IPS DF 4.7 (cell line): ENCODE measurements around the gene SDHAF1.
"Not testable (repeated sequence)": the region's sequence is repeated elsewhere in the genome, so short reads cannot be mapped to it uniquely, and the experiment has no call there.

Source experiments
- DNase-seq: peaks from one replicate; pipeline ENCODE4 v3.0.0-alpha.2; 2013; ENCODE audit warnings: low spot score; ENCODE audit errors: extremely low read depth

SDHAF1 gene, protein sequence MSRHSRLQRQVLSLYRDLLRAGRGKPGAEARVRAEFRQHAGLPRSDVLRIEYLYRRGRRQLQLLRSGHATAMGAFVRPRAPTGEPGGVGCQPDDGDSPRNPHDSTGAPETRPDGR

DNA sequence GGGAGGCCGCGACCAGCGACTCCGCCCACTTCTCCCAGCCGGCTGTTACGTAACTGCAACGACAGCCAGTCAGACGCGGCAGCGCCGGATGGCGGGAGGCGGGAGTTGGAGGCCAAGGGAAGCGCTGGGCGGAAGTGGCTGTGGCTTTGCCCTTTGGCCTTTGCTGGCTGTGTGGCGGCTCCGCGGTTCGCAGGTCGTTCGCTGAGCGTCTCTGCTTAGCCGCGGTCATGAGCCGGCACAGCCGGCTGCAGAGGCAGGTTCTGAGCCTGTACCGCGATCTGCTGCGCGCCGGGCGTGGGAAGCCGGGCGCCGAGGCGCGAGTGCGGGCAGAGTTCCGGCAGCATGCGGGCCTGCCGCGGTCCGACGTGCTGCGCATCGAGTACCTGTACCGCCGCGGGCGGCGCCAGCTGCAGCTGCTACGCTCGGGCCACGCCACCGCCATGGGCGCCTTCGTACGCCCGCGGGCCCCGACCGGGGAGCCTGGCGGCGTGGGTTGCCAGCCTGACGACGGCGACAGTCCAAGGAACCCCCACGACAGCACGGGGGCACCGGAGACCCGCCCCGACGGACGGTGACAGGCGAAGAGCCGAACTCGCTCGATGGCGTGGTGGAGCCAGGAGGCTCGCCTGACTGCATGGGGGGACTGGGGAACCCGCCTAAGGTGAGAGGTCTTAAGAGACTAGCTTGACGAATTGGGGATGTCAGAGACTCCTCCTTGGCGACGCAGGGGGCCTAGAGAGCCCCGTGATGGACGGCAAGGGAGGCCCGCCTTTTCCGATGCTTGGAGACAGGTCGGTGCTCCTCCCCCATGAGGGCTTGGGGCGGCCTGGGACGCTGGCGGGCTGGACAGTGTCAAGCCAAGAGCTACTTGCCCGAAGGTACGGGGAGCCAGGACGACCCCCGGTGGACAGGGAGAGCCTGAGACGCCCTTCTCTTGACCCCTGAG is at the start of gene SDHAF1:
Gene SDHAF1, plus strand, starts transcription at position 141 of the 946 bp plus-strand sequence. Its CDS starts 87 bp downstream, at position 228.
- no peak for DNase-seq

GRCh38 chr19:35946203-35946602 is 48.8 kb upstream of the SDHAF1 start:
- DNase-seq: no peak

DNA sequence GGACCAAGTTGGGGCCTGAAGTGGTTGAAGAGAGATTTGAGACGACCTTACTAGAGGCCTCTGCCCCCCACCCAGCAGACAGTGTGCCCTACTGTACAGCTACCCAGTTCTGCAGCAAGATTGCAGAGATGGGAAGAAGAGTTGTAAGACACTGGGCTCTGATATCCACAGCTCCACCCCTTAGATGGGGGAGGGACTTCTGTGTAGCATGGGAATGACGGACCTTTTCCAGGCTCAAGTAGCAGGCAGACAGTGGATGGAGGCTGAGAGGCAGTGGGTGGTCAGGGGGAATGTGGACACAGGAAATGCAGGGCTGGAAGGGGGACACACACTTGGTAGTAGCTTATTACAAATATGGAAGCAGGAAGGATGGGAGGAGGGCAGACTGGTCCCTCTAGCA is 45.9 kb upstream of the SDHAF1 start:
- DNase-seq: no peak

- DNase-seq: no peak
Measured at GRCh38 chr19:35955881-35956634, 38.9 kb upstream of the SDHAF1 start.

DNA sequence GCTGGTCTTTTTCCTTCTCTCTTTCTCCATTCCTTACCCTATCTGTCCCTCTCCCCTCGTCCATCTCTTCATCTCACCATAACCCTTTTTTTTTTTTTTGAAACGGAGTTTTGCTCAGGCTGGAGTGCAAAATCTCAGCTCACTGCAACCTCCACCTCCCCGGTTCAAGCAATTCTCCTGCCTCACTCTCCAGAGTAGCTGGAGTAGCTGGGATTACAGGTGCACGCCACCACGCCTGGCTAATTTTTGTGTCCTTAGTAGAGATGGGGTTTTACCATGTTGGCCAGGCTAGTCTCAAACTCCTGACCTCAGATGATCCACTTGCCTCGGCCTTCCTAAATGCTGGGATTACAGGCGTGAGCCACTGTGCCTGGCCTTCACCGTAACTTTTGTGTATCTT is 37.6 kb upstream of the SDHAF1 start:
- DNase-seq: not testable (repeated sequence)

GRCh38 chr19:35958660-35959039 is 36.3 kb upstream of the SDHAF1 start:
- no peak for DNase-seq

DNA sequence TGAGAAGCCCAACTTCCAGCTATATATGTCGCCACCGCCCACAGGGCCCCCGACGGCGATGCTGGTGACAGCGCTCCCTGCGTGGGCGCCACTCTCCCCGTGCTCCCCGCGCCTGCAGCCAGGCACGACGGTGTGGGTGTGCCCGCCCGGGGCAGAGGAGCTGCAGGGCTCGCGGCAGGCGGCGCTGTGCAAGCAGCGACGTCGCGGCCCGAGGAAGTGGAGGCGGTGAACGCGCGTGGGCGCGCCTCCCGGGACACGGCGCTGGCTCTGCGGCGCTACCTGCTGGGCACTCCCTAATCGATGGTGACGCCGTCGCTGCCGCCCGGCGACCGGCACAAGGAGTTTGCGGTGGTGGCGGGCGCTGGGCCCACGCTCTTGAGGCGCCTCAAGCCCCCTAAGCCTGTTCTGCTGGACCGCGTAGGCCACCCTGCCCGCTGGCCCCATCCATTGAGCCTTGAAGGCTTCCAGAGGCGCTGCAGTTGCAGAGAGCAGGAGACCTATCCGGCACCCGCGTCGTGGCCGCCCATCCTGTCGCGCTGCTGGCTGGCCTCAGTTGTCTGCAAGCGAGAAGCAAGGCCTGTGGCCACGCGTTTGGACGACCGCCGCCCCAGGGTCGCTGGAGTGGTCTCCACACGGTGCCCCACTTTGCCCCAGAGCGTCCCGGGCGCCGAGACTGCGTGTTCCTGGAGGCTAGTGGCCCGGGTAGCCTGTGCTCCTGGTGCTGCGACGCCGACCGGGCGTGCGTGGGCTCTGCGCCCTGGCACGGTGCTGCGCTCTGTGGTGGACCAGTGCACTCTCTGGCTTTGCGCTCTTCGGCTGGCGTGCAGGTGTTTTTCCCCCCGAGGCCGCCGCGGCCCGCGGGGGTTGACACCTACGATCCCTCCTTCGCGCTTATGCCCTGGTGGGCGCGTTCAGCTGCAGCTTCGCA is 35.7 kb upstream of the SDHAF1 start:
- DNase-seq: no peak

- DNase-seq: no peak
Measured at GRCh38 chr19:35959968-35960320, 35.0 kb upstream of the SDHAF1 start.

DNA sequence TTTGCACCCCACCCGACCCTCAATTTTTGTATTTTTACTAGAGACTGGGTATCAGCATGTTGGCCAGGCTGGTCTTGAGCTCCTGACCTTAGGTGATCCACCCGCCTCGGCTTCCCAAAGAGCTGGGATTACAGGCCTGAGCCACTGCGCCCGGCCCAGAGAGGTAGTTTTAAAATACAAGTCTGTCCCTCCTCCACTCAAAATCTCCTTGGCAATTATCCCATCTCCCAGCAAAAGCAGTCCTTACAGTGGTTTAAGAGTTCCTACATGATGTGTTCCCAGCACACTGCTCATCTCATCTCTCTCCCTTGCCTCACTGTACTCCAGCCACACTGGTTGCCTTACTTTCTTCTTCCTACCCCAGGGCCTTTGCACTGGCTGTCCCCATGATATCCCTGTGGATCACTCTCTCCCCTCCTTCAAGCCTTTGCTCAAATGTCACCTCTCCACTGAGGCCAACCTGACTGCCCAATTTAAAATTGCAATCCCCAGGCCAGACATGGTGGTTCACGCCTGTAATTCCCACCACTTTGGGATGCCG is 34.5 kb upstream of the SDHAF1 start:
- DNase-seq: no peak

DNA sequence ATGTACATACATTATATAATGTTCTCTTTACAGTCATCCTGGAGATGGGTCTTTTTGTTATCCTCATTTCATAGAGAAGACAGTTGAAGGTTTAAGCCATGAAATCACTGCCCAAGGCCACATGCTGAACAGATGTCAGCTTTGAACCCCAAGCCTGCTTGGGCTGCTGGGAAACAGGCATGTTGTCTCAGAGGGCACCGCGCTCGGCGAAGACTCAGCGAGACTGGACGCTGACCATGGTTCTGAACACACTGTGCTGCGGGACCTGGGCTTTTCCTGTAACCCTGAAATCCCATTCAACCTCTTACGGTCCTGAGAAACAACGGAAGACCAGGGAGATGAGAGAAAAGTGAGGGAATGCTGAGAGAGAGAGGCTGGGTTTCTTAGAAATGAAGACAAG is 31.5 kb upstream of the SDHAF1 start:
- no peak for DNase-seq

- DNase-seq: no peak
Measured at GRCh38 chr19:35966771-35967170, 28.2 kb upstream of the SDHAF1 start.

DNA sequence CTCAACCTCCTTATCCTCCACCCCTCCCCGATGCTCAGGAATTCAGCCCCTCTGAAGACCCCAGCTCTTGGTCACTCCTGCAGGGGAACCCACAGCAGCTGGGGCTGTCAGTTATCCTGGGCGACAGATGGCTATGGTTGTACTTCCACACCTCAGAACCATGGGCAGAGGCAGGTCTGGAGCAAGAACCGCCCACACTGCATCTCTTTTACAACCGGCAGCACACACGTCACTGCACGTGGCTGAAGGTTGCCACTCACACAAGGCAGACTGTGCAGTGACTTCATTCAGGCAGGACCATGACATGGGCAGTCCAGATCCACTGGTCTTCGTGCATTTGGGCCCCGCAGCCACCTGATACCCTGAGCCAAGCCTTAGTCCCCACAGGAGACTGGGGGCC is 21.5 kb upstream of the SDHAF1 start:
- no peak for DNase-seq

GRCh38 chr19:35975608-35976214 is 19.3 kb upstream of the SDHAF1 start:
- DNase-seq: no peak

GRCh38 chr19:35977446-35978222 is 17.4 kb upstream of the SDHAF1 start:
- no peak for DNase-seq

- DNase-seq: no peak
Measured at GRCh38 chr19:35978271-35978670, 16.7 kb upstream of the SDHAF1 start.

DNA sequence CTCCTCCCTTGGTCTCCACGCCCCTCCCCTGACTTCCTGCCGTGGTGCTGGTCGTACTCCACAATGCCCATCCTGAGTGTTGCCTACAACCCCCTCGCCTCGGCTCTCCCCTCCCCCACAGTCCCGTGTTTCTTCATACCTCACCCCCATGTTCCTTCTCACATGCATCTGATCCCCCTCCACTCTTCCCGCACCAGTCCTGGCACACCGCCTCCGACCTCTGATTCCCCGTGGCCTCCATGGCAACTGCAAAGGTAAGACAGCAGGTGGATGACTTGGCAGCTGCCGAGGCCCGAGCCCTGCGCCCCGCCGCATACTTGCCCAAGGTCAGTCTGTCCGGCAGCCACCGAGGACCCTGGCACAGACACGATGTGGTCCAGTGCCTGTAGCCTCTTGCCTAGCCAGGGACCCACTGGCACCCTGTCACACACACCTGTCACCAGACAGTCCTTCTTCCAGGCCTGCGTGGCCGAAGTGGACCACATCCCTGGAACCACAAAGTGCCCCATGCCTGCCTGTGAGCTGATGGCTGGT is 16.1 kb upstream of the SDHAF1 start:
- no peak for DNase-seq

- not testable (repeated sequence) for DNase-seq
Measured at GRCh38 chr19:35980997-35981396, 14.0 kb upstream of the SDHAF1 start.

DNA sequence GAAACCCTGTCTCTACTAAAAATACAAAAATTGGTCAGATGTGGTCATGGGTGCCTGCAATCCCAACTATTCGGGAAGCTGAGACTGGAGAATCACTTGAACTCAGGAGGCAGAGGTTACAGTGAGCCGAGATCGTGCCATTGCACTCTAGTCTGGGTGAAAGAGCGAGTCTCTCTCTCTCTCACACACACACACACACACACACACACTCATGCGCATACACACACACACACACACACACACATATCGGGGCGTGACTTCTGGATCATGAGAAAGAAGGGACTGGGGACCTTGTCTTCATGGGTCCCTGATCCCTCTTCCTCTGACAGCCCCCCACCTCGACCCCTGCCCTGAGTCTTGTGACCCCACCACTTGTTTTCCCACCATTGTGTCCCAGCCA is 11.8 kb upstream of the SDHAF1 start:
- no peak for DNase-seq

GRCh38 chr19:35986111-35986510 is 8.9 kb upstream of the SDHAF1 start:
- no peak for DNase-seq
